ENCODE measurements around the gene GPBAR1.

The GPBAR1 gene

GRCh38 chr2:218262237-218262600 lies 1.4 kb downstream of the GPBAR1 start:
- H3K9me3 ChIP-seq (ENCODE audit: control insufficient read depth, low read length): no peaks in the 10 kb centered on the region
- H3K4me3 ChIP-seq (ENCODE audit: low read length): no peak overlapping the region
- no peaks in the 10 kb centered on the region for H3K27me3 ChIP-seq (replicated peaks; ENCODE audit: control insufficient read depth, insufficient read depth, low read length)
- H3K4me1 ChIP-seq (ENCODE audit: control insufficient read depth, insufficient read depth, low read length): peaks cover 58% of the 10 kb centered on the region
- no peak for DNase-seq (ENCODE audit: low read depth)
- peaks cover 42% of the 10 kb centered on the region for H3K36me3 ChIP-seq (ENCODE audit: control insufficient read depth, insufficient read depth, low read length, severe bottlenecking)
- peak overlapping the region; percentile 1 for H3K9ac ChIP-seq (ENCODE audit: low read length)

- Histone ChIP-seq H3K9ac (ENCODE audit: low read length) (no peak overlapping the region), H3K27me3 (replicated peaks; ENCODE audit: control insufficient read depth, insufficient read depth, low read length) (no peaks in the 10 kb centered on the region), H3K4me3 (ENCODE audit: low read length) (no peak overlapping the region), H3K4me1 (ENCODE audit: control insufficient read depth, insufficient read depth, low read length) (peaks cover 53% of the 10 kb centered on the region), H3K36me3 (ENCODE audit: control insufficient read depth, insufficient read depth, low read length, severe bottlenecking) (peaks cover 48% of the 10 kb centered on the region), H3K9me3 (ENCODE audit: control insufficient read depth, low read length) (no peaks in the 10 kb centered on the region)
- no peak for DNase-seq (ENCODE audit: low read depth)
Observed at GRCh38 chr2:218262631-218263586, 2.1 kb downstream of the GPBAR1 start.

- no peak overlapping the region for H3K4me3 ChIP-seq (ENCODE audit: low read length)
- no peaks in the 10 kb centered on the region for H3K9me3 ChIP-seq (ENCODE audit: control insufficient read depth, low read length)
- H3K27me3 ChIP-seq (replicated peaks; ENCODE audit: control insufficient read depth, insufficient read depth, low read length): no peaks in the 10 kb centered on the region
- DNase-seq (ENCODE audit: low read depth): no peak
- peaks cover 44% of the 10 kb centered on the region for H3K4me1 ChIP-seq (ENCODE audit: control insufficient read depth, insufficient read depth, low read length)
- H3K36me3 ChIP-seq (ENCODE audit: control insufficient read depth, insufficient read depth, low read length, severe bottlenecking): peaks cover 48% of the 10 kb centered on the region
- no peak overlapping the region for H3K9ac ChIP-seq (ENCODE audit: low read length)
Observed at GRCh38 chr2:218263817-218264641, 3.2 kb downstream of the GPBAR1 start.

- Histone ChIP-seq H3K9me3 (ENCODE audit: control insufficient read depth, low read length) (no peaks in the 10 kb centered on the region), H3K4me1 (ENCODE audit: control insufficient read depth, insufficient read depth, low read length) (peaks cover 38% of the 10 kb centered on the region), H3K4me3 (ENCODE audit: low read length) (no peak overlapping the region), H3K36me3 (ENCODE audit: control insufficient read depth, insufficient read depth, low read length, severe bottlenecking) (peaks cover 48% of the 10 kb centered on the region), H3K9ac (ENCODE audit: low read length) (peak overlapping the region; percentile 34), H3K27me3 (replicated peaks; ENCODE audit: control insufficient read depth, insufficient read depth, low read length) (no peaks in the 10 kb centered on the region)
- DNase-seq (ENCODE audit: low read depth): no peak
Observed at GRCh38 chr2:218264773-218265561, 4.2 kb downstream of the GPBAR1 start.

- Histone ChIP-seq H3K36me3 (ENCODE audit: control insufficient read depth, insufficient read depth, low read length, severe bottlenecking) (peaks cover 48% of the 10 kb centered on the region), H3K9me3 (ENCODE audit: control insufficient read depth, low read length) (no peaks in the 10 kb centered on the region), H3K27me3 (replicated peaks; ENCODE audit: control insufficient read depth, insufficient read depth, low read length) (no peaks in the 10 kb centered on the region), H3K4me1 (ENCODE audit: control insufficient read depth, insufficient read depth, low read length) (peaks cover 31% of the 10 kb centered on the region), H3K4me3 (ENCODE audit: low read length) (no peak overlapping the region), H3K9ac (ENCODE audit: low read length) (peak overlapping the region; percentile 34)
- DNase-seq (ENCODE audit: low read depth): no peak
Observed at GRCh38 chr2:218265626-218266025, 4.8 kb downstream of the GPBAR1 start.

- no peaks in the 10 kb centered on the region for H3K27me3 ChIP-seq (replicated peaks; ENCODE audit: control insufficient read depth, insufficient read depth, low read length)
- H3K4me1 ChIP-seq (ENCODE audit: control insufficient read depth, insufficient read depth, low read length): peaks cover 28% of the 10 kb centered on the region
- H3K9ac ChIP-seq (ENCODE audit: low read length): no peak overlapping the region
- H3K36me3 ChIP-seq (ENCODE audit: control insufficient read depth, insufficient read depth, low read length, severe bottlenecking): peaks cover 48% of the 10 kb centered on the region
- H3K9me3 ChIP-seq (ENCODE audit: control insufficient read depth, low read length): no peaks in the 10 kb centered on the region
- H3K4me3 ChIP-seq (ENCODE audit: low read length): no peak overlapping the region
- no peak for DNase-seq (ENCODE audit: low read depth)
Observed at GRCh38 chr2:218266316-218266979, 5.6 kb downstream of the GPBAR1 start.

GRCh38 chr2:218267259-218267658 lies 6.4 kb downstream of the GPBAR1 start:
- Histone ChIP-seq H3K9me3 (ENCODE audit: control insufficient read depth, low read length) (no peaks in the 10 kb centered on the region), H3K4me3 (ENCODE audit: low read length) (no peak overlapping the region), H3K9ac (ENCODE audit: low read length) (no peak overlapping the region), H3K27me3 (replicated peaks; ENCODE audit: control insufficient read depth, insufficient read depth, low read length) (no peaks in the 10 kb centered on the region), H3K4me1 (ENCODE audit: control insufficient read depth, insufficient read depth, low read length) (peaks cover 29% of the 10 kb centered on the region), H3K36me3 (ENCODE audit: control insufficient read depth, insufficient read depth, low read length, severe bottlenecking) (peaks cover 48% of the 10 kb centered on the region)
- no peak for DNase-seq (ENCODE audit: low read depth)

- Histone ChIP-seq H3K9ac (ENCODE audit: low read length) (peak within 1 kb of the TSS; percentile 96), H3K27me3 (replicated peaks; ENCODE audit: control insufficient read depth, insufficient read depth, low read length) (no peaks in the 10 kb centered on the region), H3K4me1 (ENCODE audit: control insufficient read depth, insufficient read depth, low read length) (peaks cover 45% of the 10 kb centered on the region), H3K4me3 (ENCODE audit: low read length) (peak within 1 kb of the TSS; percentile 95), H3K9me3 (ENCODE audit: control insufficient read depth, low read length) (no peaks in the 10 kb centered on the region), H3K36me3 (ENCODE audit: control insufficient read depth, insufficient read depth, low read length, severe bottlenecking) (peaks cover 44% of the 10 kb centered on the region)
- DNase-seq (ENCODE audit: low read depth): peak; percentile 100
Observed at GRCh38 chr2:218269900-218270720, 9.3 kb downstream of the GPBAR1 start, which contains the start of the genes AAMP and PNKD. TSS of gene AAMP (minus strand) at chr2:218270137. CDS start at chr2:218270086, 51 bp downstream. TSS of gene PNKD (plus strand) at chr2:218270519. CDS start at chr2:218270536, 17 bp downstream.

GRCh38 chr2:218270721-218271486 lies 10.1 kb downstream of the GPBAR1 start:
- Histone ChIP-seq H3K4me3 (ENCODE audit: low read length) (peak overlapping the region; percentile 95), H3K36me3 (ENCODE audit: control insufficient read depth, insufficient read depth, low read length, severe bottlenecking) (peaks cover 44% of the 10 kb centered on the region), H3K4me1 (ENCODE audit: control insufficient read depth, insufficient read depth, low read length) (peaks cover 48% of the 10 kb centered on the region), H3K9ac (ENCODE audit: low read length) (peak overlapping the region; percentile 95), H3K27me3 (replicated peaks; ENCODE audit: control insufficient read depth, insufficient read depth, low read length) (no peaks in the 10 kb centered on the region), H3K9me3 (ENCODE audit: control insufficient read depth, low read length) (no peaks in the 10 kb centered on the region)
- peak; percentile 47 for DNase-seq (ENCODE audit: low read depth)

Measured in adipocyte (in vitro differentiated cells).